GM12878 (cell line): ENCODE results near the gene SFMBT1. TPM values are rescaled to one million over a fixed set of nuclear protein-coding genes. Genes with fewer than 3 reads are reported as not detected.

Source experiments
- ATAC-seq: fragments of 200-7000 bp; cut with Tn5 transposase; 3 replicates; pipeline ENCODE4 v1.9.1; 2020; ENCODE audit warnings: mild to moderate bottlenecking, moderate library complexity
- BruUV-seq: library from RNA; stranded (reverse); fragments of 400-500 nt; replicated peaks from 2 replicates; lab custom pipeline; 2021; lab: Mats Ljungman, UMichigan
- CTCF ChIA-PET: fragments of 300-600 bp; sonication (Branson Sonifier 250); formaldehyde crosslinking; extraction: SDS; loops from one replicate; lab custom pipeline; 2021; ENCODE audit warnings: inconsistent platforms; lab: Yijun Ruan, JAX
- POLR2A ChIA-PET: fragments of 350-600 bp; formaldehyde crosslinking; extraction: SDS; loops from one replicate; lab custom pipeline; 2021; ENCODE audit warnings: inconsistent platforms; lab: Charles Lee
- RAD21 ChIA-PET: fragments of 300-600 bp; sonication (Branson Sonifier 250); formaldehyde crosslinking; loops from one replicate; lab custom pipeline; 2023; ENCODE audit warnings: antibody characterized with exemption; ENCODE audit not compliant: unreplicated experiment; lab: Charles Lee
- SMC1A ChIA-PET: fragments of 300-600 bp; sonication (Branson Sonifier 250); formaldehyde crosslinking; loops from one replicate; lab custom pipeline; 2023; ENCODE audit not compliant: unreplicated experiment, uncharacterized antibody; lab: Charles Lee
- DNase-seq: peaks from one replicate; pipeline ENCODE4 v3.0.0-alpha.2; 2011; ENCODE audit warnings: low read depth, low spot score
- FAIRE-seq: peaks from 3 replicates; lab custom pipeline; 2011; peaks lifted over from hg19 to GRCh38; lab: Jason Lieb, UNC
- H2AFZ ChIP-seq: 2 replicates; pipeline ENCODE4 v1.6.0; 2011; ENCODE audit warnings: low read depth, low read length, control low read depth; ENCODE audit not compliant: control insufficient read depth
- H3K27ac ChIP-seq: 2 replicates; pipeline ENCODE4 v1.5.1; 2011; ENCODE audit warnings: control low read depth; ENCODE audit not compliant: control insufficient read depth, insufficient read depth
- H3K27me3 ChIP-seq, 2 experiments: replicated peaks in 1 of 2; 2 replicates each; pipeline versions ENCODE4 v1.6.0 to v1.6.1; 2011; ENCODE audit warnings: low read length in 1 of 2; ENCODE audit not compliant: control insufficient read depth in 2 of 2, insufficient read depth in 2 of 2
- H3K36me3 ChIP-seq, 2 experiments: 2 replicates each; pipeline ENCODE4 v1.5.1; 2011; ENCODE audit warnings: low read length in 1 of 2; ENCODE audit not compliant: control insufficient read depth in 2 of 2, insufficient read depth in 2 of 2
- H3K4me1 ChIP-seq: 2 replicates; pipeline ENCODE4 v1.6.1; 2011; ENCODE audit warnings: mild to moderate bottlenecking, low read length, moderate library complexity, mixed read lengths; ENCODE audit not compliant: control insufficient read depth, insufficient read depth
- H3K4me2 ChIP-seq: 2 replicates; pipeline ENCODE4 v1.6.0; 2011; ENCODE audit warnings: control low read depth; ENCODE audit not compliant: control insufficient read depth, insufficient read depth
- H3K4me3 ChIP-seq: fragments of 200-600 bp; sonication (generic); 2 replicates; pipeline ENCODE4 v1.5.1; 2016
- H3K79me2 ChIP-seq: 2 replicates; pipeline ENCODE4 v1.6.0; 2011; ENCODE audit warnings: low read length; ENCODE audit not compliant: control insufficient read depth, insufficient read depth
- H3K9ac ChIP-seq: 2 replicates; pipeline ENCODE4 v1.8.0; 2011; ENCODE audit warnings: low read length, control low read depth, mixed read lengths; ENCODE audit not compliant: control insufficient read depth, insufficient read depth
- H3K9me3 ChIP-seq: replicated peaks from 3 replicates; pipeline ENCODE4 v1.5.1; 2011; ENCODE audit warnings: mild to moderate bottlenecking, low read length; ENCODE audit not compliant: control insufficient read depth, insufficient read depth
- H4K20me1 ChIP-seq: 2 replicates; pipeline ENCODE4 v1.6.0; 2011; ENCODE audit not compliant: control insufficient read depth, insufficient read depth
- IRF4 ChIP-seq: IDR thresholded peaks from 2 replicates; pipeline ENCODE4 v1.6.1; 2011; ENCODE audit warnings: low read depth, low read length
- MTA3 ChIP-seq: IDR thresholded peaks from 2 replicates; pipeline ENCODE4 v1.6.1; 2012; ENCODE audit warnings: low read length, inconsistent platforms, borderline replicate concordance
- NR2C1 ChIP-seq: fragments of 450-650 bp; IDR thresholded peaks from 2 replicates; pipeline ENCODE4 v1.6.1; 2017; ENCODE audit warnings: antibody characterized with exemption, mild to moderate bottlenecking, moderate library complexity
- PAX5 ChIP-seq: IDR thresholded peaks from 2 replicates; pipeline ENCODE4 v1.6.1; 2011; ENCODE audit warnings: low read depth, low read length, borderline replicate concordance
- POLR2AphosphoS2 ChIP-seq: IDR thresholded peaks from 2 replicates; pipeline ENCODE4 v1.6.1; 2011; ENCODE audit warnings: low read depth, mild to moderate bottlenecking, low read length, improper control_type of control experiment, moderate library complexity
- RELA ChIP-seq: fragments of 450-650 bp; IDR thresholded peaks from 2 replicates; pipeline ENCODE4 v1.8.0; 2014; ENCODE audit warnings: borderline replicate concordance; ENCODE audit not compliant: partially characterized antibody
- SUZ12 ChIP-seq: fragments of 200-600 bp; sonication (generic); IDR thresholded peaks from one replicate; pipeline ENCODE4 v1.6.1; 2018; ENCODE audit warnings: antibody characterized with exemption, mild to moderate bottlenecking; ENCODE audit not compliant: unreplicated experiment
- ZNF622 ChIP-seq: fragments of 450-650 bp; IDR thresholded peaks from 2 replicates; pipeline ENCODE4 v1.6.1; 2017; ENCODE audit warnings: mild to moderate bottlenecking, inconsistent platforms
- WGBS: methylation state at CpG from one replicate; pipeline ENCODE4 v1.1.6; 2016; ENCODE audit warnings: low lambda C conversion rate; ENCODE audit not compliant: insufficient replicate concordance, insufficient coverage; ENCODE audit errors: missing lambda C conversion rate; 5-methylcytosine and 5-hydroxymethylcytosine counted together
- in situ Hi-C: fragments of 300-500 bp; cut with MboI; formaldehyde crosslinking; loops from 9 replicates; pipeline ENCODE4 v1.14.3; 2018; ENCODE audit warnings: mixed read lengths
- intact Hi-C: fragments of 100-400 bp; cut with micrococcal nuclease; formaldehyde crosslinking; loops from one replicate; pipeline ENCODE4 v1.14.2; 2022; ENCODE audit not compliant: unreplicated experiment
- polyA plus RNA-seq, 11 experiments: library from polyadenylated mRNA; depleted of rRNA in 4 of 11; unstranded in 6 of 11; stranded (reverse) in 5 of 11; fragments of >200 nt; fragmentation: Nextera tagmentation in 4 of 11; fragmentation: Illumina TruSeq in 1 of 11; extraction: Ambion mirVana in 4 of 11; extraction: Trizol in 1 of 11; gene quantifications; 1 replicate in 1 of 11; 2 replicates in 10 of 11; pipeline versions ENCODE4 v1.2.1 to v1.2.3, GENCODE V29; 2011 to 2016; ENCODE audit warnings: inconsistent platforms in 2 of 11, missing spikeins in 2 of 11, low read depth in 1 of 11
- total RNA-seq, 4 experiments: library from RNA; depleted of rRNA in 3 of 4; stranded (reverse); fragments of >200 nt in 3 of 4; fragmentation: Illumina TruSeq in 1 of 4; extraction: Trizol in 1 of 4; gene quantifications; 2 replicates each; pipeline versions ENCODE4 v1.2.1 to v1.2.3, GENCODE V29; 2013 to 2021
- TF ChIP-seq, protein P1 (sequence below): IDR thresholded peaks from 2 replicates; pipeline ENCODE4 v1.6.1; 2011; ENCODE audit warnings: mild to moderate bottlenecking, low read depth, low read length, moderate library complexity; ENCODE audit not compliant: insufficient replicate concordance
- TF ChIP-seq, protein P2 (sequence below): IDR thresholded peaks from 2 replicates; pipeline ENCODE4 v1.6.1; 2012; ENCODE audit warnings: low read depth, low read length, improper control_type of control experiment

SFMBT1 gene
- total and polyA plus RNA-seq, 10 of the 15 experiments (the other 5 are each of a cell fraction or from before 2014, with no cell fraction given), result 3.2 to 19.5 (median 11.4) TPM

DNA sequence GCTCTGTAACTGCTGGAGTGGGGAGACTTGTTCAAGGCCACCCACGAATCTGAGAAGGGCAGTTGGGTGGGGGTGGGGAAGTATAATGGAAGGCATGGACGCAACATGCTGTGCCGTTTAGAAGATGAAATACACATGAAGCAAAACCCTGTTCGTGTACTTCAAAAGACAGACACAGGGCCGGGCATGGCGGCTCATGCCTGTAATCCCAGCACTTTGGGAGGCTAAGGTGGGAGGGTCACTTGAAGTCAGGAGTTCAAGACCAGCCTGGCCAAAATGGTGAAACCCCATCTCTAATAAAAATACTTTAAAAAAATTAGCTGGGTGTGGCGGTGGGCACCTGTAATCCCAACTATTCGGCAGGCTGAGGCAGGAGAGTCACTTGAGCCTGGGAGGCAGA, 36.9 kb upstream of the SFMBT1 start (continued):
- TF ChIP-seq, protein P1, sequence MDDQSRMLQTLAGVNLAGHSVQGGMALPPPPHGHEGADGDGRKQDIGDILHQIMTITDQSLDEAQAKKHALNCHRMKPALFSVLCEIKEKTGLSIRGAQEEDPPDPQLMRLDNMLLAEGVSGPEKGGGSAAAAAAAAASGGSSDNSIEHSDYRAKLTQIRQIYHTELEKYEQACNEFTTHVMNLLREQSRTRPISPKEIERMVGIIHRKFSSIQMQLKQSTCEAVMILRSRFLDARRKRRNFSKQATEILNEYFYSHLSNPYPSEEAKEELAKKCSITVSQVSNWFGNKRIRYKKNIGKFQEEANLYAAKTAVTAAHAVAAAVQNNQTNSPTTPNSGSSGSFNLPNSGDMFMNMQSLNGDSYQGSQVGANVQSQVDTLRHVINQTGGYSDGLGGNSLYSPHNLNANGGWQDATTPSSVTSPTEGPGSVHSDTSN, result no peak
- TF ChIP-seq, protein P2, sequence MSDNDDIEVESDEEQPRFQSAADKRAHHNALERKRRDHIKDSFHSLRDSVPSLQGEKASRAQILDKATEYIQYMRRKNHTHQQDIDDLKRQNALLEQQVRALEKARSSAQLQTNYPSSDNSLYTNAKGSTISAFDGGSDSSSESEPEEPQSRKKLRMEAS, result no peak
- TF ChIP-seq PAX5 (no peak), MTA3 (no peak)

- no peaks in the 10 kb centered on the region for H3K27me3 ChIP-seq
- ChIA-PET CTCF (no interaction called here), RAD21 (no interaction called here), SMC1A (no interaction called here)
- H3K27ac ChIP-seq, result no peak overlapping the region
- FAIRE-seq (no peak), DNase-seq (no peak)
- no peak for TF ChIP-seq NR2C1
- TF ChIP-seq POLR2AphosphoS2, result no peak
- TF ChIP-seq SUZ12, result no peak
- no peak for TF ChIP-seq ZNF622
- no peak for TF ChIP-seq RELA
- no peak for TF ChIP-seq IRF4
- TF ChIP-seq, all 136 proteins: peak for 0
- BruUV-seq, result no TSS peak
- Histone ChIP-seq H3K9ac (no peak overlapping the region), H3K36me3 (no peaks in the 10 kb centered on the region; a peak in 1 of 4 replicates), H3K4me1 (no peaks in the 10 kb centered on the region), H3K4me2 (no peak overlapping the region), H3K9me3 (no peaks in the 10 kb centered on the region), H2AFZ (no peak overlapping the region), H3K4me3 (no peak overlapping the region), H4K20me1 (no peaks in the 10 kb centered on the region), H3K79me2 (no peaks in the 10 kb centered on the region)
- intact Hi-C loops, result no loop called here
- no peak for ATAC-seq
- POLR2A ChIA-PET, result no interaction called here
- in situ Hi-C loops, result no loop called here
- WGBS, result 88% methylated on average over 5 of the region's 5 CpGs
These were observed 35.4 kb upstream of the SFMBT1 start for GRCh38 chr3:53081318-53081717.
